Stimulated activated CD8-positive, alpha-beta memory T cell treated with anti-CD3 and anti-CD28 coated beads, Interleukin-7, amount 100 ng/mL, for 48 hours (primary cell): ENCODE results near the gene SLC8A1.

ENCODE experiments used
- DNase-seq, 2 donors: peaks; one replicate each; pipeline ENCODE4 v3.0.0-alpha.2; 2020; ENCODE audit warnings: low read depth in 1 of 2; ENCODE audit errors: extremely low read depth in 1 of 2

The SLC8A1 gene

DNA sequence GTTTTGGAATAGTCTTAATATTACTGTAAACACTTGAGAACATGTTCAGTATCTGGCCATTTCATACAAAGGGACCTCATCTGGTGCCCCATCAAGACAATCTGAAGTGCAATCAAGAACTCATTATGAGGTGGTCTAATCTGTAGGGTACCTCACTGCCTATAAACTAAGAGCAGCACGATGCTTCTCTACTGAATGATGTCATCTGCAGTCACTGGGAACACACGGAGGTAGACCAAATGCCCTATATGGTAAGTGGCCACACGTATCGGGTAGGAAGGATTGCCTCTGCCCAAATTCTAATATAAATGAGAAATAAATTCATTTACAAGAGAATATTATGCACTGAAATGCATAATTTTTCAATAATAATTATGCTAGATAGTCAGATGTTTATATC, 90.4 kb downstream of the SLC8A1 start:
- DNase-seq = no peak

DNA sequence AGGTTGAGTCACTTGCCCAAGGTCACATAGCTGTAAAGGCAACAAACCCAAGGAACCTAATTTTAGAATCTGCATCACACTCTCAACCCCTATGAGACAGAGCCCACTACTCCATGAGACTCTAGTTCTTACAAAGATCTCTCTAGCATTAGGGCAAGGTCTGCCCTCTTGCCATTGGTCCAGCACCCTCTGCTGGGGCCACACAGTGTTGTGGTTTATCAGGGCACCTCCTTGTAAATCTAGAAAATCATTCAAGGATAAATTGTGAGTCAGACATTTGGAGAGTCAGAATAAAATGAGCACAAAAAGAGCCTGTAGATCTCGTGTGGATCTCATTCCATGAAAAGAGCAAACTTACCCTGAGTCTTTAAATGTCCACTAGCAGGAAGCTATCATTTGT, 91.2 kb downstream of the SLC8A1 start:
- no peak for DNase-seq

DNA sequence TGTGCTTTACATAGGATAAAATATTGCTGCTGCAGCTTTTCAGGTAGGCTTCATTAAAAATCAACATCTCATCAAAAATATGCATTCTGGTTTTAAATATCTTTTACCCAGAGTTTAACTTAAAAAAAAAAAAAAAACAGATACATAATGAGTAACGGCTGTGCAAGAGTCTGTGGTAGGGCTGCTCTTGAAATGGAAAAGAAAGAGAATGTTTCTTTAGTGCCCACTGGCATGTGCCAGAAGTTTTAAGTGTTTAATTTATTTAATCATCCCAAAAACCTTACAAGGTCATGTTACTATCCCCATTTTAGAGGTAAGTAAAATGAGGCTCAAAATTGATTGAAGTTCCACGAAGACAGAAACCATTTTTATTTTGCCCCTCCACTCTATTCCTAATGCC, 92.1 kb downstream of the SLC8A1 start:
- no peak for DNase-seq

DNA sequence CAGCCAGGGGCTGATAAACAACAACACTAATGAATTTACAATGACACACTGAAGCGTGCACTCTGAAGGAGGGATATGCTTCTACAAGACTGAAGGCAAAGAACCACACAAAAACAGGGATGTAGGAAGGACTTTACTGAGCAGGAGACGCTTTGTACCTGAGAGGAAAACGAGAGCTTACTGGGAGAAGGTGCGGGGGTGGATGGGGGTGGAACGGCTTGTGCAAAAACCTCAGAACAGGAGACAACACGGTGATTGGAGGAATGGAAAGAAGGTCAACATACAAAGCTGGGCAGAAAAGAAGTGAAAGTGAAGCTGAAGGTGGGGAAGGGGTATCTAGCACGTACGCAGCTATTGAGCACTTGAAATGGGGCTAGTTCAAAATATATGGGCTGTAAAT, 93.1 kb downstream of the SLC8A1 start:
- DNase-seq = no peak

DNA sequence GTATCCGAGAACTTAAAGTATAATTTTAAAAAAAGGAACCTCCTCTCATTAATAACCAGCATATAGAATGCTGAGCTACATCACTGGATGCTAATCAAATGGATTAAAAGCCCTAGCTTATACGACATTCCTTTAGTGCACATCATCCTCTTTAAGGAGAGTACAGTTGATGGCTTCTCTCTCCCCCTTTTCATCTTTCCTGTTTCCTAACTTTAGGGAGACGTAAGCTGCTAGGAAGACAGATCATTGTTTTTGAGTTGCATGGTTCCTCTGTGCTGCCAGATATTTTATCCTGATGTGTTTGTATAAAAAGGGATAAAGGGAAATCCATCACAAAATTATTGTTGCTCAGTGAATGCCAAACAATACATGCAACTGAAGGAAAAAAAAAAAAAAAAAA, 94.2 kb downstream of the SLC8A1 start:
- no peak for DNase-seq

DNA sequence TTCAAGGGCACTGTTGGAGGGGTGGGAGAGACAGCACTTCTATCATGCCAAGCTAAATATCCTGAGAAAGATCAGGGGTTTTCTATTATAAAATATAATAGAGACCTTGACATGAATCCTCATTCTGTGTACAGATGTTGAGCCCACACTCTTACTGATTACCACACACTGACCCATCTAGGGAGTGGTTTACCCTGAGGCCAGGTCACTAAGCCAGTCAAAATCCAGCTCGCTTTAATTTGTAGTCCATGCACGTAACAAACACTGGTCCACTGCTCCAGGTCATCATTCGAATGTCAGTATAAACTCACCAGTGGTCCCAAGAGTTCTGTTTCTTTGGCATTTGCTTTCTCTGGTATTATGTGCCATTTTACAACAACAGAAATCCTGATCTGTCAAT, 96.4 kb downstream of the SLC8A1 start:
- DNase-seq = no peak

DNA sequence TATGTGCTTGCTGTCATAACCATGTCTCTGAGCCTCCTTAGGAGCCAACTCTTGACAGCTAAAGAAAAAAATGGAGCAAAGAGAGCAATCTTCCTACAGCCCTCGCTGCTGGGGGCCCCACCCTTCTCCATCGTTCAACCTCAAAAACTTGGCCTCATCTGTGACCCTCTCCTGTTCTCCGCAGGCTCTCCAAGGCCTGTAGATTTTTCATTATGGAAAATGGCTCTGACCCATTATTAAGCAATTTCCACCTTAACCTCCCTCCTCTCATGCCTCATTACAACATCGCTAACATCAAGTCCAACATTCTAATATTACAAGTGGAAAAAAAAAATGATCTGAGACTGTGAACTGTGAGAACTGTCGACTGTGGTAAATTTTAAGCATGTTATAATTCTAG, 98.7 kb downstream of the SLC8A1 start:
- no peak for DNase-seq

DNA sequence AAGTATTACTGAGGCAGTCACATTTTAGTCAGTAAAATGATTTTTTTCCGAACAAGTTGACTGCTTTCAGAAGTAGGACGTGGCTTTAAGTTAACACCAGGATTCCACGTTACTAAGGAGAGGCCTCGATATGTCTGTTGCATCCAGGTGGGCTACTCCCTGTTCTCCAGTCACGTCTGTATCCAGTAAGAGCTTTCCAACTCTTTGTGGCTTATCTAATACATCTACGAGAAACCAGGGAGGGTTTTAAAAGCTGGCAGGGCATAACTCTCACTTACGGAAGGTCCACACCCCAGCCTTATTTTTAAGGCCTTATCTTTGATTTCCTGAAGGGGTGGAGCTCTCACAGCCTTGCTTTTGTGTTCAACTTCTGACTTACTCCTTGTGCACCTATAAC, 99.2 kb downstream of the SLC8A1 start:
- DNase-seq = no peak

DNA sequence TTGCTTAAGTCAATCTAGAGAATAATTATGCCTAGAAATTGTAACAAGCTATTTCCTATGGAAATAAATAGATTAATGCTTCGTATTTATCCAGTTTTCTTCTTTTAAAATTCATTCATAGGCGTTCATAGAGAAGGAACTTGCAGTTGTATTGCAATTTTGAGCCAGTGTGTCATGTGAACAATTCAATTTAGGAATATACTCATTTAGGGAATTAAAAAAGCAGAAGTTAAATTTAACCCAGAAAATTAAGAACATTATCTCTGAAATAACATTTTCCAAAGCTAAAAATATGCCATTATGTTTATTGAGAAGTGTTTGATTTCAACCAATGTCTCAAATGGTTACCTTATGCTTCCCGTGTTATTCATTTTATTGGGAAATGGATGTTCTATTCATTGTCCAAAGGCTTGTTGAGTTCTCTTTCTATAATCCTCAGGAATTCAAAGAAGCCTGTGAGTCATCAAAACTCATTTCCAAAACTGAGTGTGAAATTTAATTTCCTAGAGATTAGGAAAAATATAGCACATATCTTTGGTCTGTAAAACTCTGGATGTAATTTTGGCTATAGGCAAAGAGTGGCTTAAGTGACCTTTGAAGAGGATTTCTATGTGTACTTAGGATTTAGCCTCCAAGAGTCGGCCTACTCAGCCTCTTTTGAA, 99.7 kb downstream of the SLC8A1 start:
- DNase-seq = no peak

DNA sequence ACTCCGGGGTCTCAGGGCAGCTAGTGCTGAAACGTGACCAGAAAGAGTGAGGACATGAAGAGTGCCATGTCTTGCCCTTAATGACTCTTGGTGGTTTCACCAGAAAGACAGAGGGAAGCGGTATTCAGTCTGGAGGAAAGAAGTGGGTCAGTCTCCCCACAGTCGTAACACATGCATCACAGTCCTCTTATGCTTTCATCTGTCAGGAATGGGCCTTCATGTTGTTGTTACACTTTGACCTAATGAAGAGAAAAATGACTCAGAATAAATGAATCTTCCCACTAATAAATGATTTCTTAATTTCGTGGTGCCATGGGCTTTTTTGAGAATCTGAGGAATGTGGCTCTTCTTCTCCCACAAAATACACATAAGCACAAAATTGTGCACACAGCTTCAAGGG, 103.2 kb downstream of the SLC8A1 start:
- no peak for DNase-seq

DNA sequence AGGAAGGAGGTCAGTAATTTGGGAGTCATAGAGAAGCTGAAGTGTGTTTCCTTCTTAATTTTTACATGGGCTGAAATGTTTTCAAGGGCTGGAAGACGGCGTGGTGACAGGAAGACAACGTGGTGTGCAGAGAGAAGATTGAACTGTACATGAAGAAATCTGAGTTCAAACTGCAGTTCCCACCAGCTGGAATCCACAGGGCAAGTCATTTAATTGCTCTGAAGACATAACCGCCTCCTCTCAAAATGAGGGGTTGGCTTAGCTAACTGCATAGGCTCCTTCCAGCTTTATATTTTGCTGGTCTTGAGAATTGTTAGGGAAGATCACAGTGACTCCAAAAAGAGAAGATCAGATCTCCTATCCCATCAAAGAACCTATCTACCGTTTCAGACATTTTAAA, 103.9 kb downstream of the SLC8A1 start:
- DNase-seq = no peak

DNA sequence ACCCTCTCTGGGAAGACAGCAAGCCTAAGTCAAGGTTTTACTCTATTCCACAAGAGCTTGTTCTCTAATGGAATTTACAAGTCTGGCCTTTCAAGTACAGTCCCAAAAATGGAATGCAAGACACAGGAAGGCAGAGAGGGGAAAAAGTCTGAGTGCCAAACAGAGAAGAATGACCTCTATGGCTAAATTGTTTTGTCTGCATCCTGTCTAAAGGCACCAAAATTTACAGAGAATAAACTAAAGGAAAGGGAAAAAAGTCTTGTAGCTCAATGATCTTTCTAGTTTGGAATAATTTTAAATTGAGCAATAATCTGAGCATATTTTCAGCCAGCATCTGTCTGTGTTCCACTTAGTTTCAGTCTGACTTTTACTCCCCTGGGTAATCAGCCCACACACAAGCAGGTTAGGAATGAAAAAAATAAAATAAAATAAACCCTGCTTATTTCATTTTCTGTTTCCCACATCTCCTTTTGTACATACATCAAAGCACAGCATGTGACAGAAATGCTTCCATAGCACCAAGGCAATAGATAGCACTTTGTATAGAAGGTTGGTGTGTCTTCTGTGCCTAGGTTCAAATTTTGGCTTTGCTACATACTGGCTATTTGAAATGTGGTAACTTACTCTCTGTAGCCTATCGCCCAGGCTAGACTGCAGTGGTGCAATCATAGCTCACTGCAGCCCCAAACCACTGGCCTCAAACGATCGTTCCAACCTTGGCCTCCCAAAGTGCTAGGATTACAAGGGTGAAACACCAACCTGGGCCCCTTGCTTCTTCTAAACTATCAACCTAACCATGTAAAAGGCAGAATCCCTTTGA, 105.1 kb downstream of the SLC8A1 start:
- DNase-seq = no peak

DNA sequence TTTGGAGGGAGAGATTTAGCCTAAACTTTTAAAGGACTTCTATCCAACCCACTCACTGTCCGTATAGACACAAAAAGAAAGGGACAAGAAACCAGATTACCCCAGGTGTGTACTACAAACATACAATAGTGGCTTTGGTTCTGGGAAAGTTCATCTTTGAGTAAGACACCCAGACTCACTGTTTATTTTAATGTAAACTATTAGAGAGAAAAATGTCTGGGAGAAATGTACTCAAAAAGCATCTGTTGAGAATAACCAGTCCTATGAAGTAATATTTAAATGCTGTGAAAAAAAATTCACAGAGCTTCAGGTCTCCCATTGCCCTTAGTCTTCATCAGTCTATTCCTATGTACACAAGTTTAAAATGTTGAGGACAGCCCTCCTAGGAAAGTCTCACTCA, 107.5 kb downstream of the SLC8A1 start:
- DNase-seq = no peak

DNA sequence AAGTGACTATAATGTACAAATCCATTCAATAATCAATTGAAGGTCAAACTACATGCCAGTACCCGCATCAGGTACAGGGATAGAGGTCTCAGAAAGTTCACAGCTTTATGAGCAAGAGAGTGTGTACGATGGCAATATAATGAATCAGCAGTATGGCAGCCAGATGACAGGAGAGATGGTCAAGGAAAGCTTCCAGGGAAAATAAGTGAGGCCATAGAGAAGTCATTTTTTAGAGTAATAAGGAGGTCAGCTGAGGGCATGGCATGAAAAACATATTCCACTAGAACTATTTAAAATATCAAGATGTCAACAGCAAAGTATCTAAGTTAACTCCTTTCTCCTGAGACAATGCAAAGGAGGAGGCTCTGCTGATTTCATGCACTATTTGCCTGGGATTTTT, 108.0 kb downstream of the SLC8A1 start:
- DNase-seq = no peak

DNA sequence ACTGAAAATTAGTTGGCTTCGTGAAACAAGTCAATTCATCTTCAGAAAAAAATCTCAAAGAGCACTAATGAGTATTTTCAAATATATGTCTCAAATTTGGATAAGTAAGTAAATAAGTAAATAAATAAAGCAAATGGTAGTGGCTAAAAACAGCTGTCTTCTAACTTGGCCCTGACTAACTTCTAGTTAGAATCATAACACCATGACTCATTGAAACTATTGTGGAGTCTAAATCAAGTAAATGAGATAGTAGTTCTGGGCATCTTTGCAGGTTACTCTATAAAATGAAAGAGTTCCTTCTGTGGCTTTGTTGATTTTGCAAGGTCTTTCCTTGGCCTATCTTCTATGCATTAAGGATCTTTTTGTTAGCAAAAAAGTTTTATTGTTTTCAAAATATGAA, 110.7 kb downstream of the SLC8A1 start:
- DNase-seq = no peak

DNA sequence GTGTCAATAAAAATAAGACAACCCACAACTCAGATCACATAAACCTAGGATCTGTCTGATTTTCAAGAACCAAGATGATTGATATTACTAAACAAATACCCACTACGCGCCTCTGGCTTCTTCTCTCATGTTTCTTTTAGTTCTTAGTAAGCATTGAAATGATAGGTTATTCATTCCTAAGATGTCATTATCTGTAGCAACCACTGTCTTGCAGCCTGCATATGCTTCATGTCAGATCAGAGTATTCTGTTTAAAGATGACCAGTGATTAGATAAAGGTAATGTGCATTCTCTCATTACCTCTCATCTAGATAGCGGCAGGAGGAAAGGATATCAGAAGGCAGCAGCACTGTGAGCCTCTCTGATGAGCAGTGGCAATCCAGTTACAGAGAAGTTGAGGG, 112.9 kb downstream of the SLC8A1 start:
- no peak for DNase-seq

DNA sequence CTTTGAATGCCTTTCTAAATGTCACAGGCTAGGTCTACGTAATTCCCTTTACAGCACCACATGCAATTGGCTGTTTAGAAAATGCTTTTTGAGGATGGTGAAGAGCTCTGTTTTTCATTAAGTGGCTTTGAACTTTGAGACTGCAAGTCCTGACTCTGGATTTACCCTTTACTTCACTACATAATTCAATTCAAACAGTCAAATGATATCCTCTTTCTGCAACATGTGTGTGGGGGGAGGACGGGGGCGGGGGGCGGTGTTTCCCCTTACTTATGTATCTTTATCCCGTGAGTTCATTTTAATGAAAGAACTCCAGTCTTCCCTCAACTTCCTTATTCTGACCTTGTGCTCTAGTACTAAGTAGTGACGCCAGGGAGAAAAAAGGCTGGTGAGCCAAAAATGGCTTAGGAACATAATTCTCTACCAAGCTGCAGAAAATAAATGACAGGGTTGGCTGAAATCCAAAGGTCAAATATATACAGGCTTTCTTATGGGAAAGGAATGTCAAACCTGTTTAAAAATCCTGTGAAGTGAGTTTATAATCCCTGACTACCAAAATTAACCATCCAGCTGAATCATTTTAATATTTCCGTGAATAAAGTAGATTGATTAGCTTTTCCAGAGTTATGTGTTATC, 119.6 kb downstream of the SLC8A1 start:
- no peak for DNase-seq

DNA sequence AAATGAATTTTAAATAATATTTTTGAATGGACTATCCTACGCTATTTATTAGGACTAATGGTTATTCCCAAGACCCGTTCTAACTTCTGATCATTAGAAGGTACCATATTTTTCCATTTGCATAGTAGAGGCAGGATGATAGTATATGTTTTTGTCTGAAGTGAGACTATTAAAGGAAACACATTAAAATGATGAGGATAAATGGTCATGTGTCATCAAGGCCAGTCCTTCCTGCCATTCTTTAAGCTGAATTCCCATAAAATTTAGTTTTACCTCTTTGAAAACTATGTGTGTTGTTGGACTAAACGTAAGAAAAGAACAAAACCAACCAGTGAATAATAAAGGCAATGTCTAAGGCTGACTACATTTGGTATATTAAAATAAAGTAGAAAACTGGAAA, 121.8 kb downstream of the SLC8A1 start:
- DNase-seq = no peak

DNA sequence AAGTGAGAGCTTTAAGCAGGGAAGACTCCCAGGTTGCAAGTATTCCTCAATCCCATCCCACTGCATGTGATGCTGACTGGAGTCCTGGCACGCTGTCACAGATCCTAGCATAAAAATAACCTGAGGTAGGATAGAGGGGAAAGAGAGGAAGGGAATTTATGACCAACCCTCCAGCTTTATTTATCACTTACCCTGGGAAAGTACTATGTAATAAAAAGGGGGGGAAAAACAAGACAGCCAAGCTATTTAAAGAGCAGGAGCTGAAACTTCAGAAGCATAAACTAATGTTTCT, 122.2 kb downstream of the SLC8A1 start:
- DNase-seq = no peak

DNA sequence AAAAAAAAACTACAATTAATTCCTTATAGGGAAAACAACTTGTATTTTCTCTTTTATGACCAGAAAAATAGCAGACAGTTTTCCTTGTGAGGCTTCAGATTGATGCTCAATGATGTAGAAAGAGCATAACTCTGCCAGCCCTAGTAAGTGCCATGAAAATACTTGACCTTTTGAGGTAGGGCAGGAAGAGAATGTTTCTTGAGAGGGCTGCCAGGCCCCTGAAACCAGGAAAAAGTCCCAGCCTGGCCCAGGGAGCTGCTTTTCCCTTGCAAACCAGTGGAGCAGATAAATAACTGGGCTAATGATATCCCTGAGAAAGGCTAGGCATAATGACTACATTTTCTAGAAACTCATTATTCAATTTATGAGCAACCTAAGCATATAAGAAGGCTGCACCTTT, 126.8 kb downstream of the SLC8A1 start:
- no peak for DNase-seq

DNA sequence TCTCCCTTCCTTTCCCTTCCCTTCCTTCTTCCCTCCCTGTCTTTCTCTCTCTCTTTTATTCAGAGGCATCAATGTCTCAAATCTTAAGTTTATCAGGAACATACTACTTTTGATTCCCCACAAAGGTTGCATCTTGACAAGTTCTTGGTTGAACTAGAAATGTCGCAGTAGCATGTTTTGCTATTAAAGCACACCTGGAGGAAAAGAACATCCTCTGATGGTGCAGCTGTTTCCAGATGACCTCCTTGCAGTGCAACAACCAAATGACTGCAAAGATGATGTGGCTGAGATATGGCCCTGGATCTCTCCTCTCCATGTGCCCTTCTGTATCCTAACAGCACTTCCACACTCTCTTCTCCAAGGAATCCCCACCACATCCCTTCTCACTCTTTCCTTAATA, 127.2 kb downstream of the SLC8A1 start:
- no peak for DNase-seq

DNA sequence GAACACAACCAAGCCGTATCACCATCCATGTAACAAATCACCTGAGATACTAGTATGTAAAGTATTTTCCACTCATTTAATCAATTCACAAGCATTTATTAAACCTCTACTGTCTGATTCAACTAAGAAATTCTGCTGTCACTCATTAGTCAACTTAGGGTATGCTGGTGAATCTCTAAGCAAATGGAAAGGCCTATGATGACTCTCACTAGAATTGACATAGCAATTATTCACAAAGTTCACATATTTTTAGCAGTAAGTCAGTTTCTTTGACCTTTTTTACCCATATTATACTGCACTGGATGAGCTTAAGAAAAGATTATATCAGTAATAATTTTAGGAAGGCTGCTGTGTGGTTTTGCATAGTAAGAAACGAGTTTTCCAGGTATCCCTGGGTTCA, 130.1 kb downstream of the SLC8A1 start:
- DNase-seq = no peak
